A549 treated with RU486 at 1 μM for 4 hours (cell line): ENCODE results near the gene MINDY1. TPM values are rescaled to one million over a fixed set of nuclear protein-coding genes. Genes with fewer than 3 reads are reported as not detected.

Experiments used
- total RNA-seq: library from RNA; stranded (reverse); fragments of 200-300 nt; extraction: Qiagen RNA extraction; gene quantifications from 5 replicates; pipeline ENCODE4 v1.2.3, GENCODE V29; 2022; ENCODE audit warnings: low read depth

The MINDY1 gene, protein sequence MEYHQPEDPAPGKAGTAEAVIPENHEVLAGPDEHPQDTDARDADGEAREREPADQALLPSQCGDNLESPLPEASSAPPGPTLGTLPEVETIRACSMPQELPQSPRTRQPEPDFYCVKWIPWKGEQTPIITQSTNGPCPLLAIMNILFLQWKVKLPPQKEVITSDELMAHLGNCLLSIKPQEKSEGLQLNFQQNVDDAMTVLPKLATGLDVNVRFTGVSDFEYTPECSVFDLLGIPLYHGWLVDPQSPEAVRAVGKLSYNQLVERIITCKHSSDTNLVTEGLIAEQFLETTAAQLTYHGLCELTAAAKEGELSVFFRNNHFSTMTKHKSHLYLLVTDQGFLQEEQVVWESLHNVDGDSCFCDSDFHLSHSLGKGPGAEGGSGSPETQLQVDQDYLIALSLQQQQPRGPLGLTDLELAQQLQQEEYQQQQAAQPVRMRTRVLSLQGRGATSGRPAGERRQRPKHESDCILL
- 2.2 to 3.4 TPM (median 2.7 TPM) in 5 replicates for total RNA-seq

DNA sequence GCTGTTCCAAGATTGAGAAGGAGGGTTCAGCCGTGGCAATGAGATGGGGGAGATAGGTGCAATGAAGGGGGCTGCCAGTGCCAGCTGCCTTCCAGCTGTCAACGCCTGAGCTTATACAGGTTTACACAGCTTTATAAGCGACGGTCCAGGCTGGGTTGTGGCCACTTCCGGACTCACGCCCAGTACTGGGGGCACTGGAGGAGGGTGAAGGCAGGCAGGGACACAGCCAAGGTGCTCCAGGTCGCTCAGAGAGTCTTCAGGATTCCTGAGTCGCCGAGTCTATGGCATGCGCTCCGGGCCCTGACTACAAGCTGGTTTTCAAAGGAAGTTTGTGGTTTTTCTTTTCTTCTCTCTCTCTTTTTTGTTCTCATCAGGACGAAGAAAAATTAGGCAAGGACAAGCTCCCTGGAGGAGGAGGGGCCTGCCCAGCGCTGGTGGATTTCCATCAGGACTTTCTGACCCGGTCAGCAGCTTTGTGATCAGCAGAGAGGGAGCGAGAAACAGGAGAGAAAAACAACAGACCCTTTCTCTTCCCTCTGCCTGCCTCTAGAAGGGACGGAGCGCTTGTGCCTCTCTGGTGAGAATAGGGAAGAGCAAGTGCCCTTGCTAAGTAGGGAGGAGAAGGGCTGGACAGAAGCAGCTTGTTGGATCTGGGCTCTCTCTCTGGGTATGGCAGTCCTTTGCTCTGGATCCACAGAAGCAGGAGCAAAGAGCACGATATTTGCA is at the start of gene MINDY1:
TSS of gene MINDY1 (minus strand) at position 576 of the 726 bp plus-strand sequence. CDS start 4,285 bp downstream, outside the sequence.

DNA sequence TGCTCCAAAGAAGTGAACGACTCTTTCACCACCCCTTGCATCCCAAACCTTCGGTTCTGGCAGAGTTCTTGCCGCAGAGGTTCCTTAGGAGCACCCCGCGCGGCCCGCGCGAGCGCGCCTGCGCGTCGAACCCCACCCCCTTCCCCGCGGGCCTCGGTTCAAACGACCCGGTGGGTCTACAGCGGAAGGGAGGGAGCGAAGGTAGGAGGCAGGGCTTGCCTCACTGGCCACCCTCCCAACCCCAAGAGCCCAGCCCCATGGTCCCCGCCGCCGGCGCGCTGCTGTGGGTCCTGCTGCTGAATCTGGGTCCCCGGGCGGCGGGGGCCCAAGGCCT is 40.9 kb upstream of the MINDY1 start, which contains the start of gene C1orf56:
TSS of gene C1orf56 (plus strand) at position 161 of the 334 bp plus-strand sequence. CDS start at position 258, 97 bp downstream.

DNA sequence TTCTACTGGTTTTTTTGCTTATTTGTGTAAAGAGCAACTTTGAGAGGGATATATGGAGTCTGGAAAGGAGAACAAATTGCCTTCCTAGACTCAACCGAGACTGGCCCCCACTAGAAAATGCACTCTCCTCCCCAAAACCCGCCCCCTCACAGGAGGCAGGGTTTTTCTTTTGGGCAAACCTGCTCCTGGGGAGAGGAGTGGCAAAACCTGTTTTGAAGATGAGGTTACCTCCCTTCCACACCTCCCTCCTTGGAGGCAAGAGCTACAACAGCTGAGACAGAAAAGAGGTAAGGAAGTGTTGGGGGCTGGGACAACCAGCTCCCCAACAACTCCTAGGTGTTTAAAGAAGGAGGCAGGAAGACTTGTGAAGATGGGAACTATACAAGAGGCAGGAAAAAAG is 29.7 kb upstream of the MINDY1 start, which contains the start of gene BNIPL:
TSS of gene BNIPL (plus strand) at position 231 of the 400 bp plus-strand sequence. CDS start at position 371, 140 bp downstream.

DNA sequence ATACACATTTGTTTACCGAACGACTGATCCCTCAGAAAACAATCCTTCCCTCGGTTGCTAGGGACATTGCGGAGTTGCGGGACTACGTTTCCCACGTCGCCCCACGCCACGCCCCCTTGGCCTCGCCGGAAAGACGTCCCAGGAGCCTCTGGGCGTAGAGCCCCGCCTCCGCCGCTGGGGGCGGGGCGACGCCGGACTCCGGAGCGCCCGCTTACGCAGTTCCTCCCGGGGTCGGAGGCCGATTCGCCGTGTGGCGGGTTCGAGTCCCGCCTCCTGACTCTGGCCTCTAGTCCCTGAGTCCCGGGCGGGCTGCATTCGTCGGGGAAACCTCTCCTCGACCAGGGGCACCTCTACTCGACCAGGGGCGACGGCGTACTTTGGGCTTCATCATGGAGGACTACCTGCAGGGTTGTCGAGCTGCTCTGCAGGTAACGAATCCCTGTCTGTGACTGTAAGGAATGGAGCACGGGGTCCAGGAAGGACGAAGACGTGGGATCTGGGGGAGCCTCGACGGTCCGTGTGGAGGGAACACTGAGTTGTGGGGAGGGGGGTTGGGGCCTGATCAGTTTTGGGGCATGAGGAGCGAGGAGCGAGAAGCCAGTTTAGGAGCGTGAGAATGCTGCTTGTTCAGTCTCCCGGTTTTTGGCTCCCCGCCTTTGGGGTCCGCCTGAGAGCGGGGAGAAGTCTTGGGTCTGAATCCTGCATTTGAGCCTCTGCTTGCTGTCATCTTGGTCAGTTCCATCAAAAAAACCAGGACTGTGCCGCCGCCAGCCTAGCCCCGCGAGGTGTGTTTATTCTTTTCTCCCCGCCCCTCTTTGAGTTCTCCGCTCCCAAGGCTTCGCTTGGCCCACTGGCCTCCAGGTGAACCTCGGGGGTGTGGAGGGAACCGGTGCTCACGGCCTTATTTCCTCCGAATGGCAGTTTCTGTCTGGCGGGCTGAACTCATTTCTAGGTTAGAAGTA is 1.8 kb upstream of the MINDY1 start, which contains the start of gene PRUNE1:
TSS of gene PRUNE1 (plus strand) at position 206 of the 962 bp plus-strand sequence. CDS start at position 390, 184 bp downstream.

DNA sequence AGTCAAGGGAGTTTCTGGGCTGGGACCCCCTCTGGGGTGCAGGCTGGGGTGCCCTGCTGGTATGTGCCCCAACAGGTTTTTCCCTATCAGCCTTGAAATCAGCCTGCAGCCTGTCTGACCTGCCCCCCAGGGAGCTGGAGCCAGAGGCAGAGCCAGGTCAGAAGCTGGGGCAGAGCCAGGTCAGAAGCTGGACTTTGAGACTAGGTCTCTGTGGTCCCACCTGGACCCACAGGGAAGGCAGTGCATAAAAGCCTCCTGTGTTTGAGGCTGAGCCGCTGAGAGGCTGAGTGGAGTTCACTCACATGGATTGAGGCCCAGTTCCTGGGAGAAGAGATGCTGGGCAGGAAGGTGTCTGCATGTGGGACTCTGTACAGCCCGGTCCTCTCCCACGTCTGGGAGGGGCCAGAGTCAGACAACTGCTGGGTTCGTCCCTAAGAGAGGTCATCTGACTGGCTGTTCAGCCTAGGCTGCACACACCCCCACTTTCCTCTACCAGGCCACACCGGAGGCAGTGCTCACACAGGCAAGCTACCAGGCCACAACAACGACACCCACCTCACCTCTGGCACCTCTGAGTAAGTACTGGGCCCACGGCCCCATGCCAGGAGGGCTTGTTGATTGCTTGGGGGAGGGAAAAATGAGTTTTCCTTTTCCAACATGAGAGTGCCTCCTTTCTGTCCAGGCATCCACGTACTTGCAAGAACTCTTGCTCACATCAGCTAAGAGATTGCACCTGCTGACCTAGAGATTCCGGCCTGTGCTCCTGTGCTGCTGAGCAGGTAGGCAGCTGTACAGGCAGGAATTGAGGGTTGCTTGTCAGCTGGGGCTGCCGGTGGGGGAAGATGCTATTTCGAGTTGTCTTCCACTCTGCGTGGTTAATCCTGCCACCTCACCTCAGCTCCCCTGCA is 24.6 kb downstream of the MINDY1 start, which contains the start of gene ANXA9:
TSS of gene ANXA9 (plus strand) at position 488 of the 908 bp plus-strand sequence. CDS start 814 bp downstream, outside the sequence.

DNA sequence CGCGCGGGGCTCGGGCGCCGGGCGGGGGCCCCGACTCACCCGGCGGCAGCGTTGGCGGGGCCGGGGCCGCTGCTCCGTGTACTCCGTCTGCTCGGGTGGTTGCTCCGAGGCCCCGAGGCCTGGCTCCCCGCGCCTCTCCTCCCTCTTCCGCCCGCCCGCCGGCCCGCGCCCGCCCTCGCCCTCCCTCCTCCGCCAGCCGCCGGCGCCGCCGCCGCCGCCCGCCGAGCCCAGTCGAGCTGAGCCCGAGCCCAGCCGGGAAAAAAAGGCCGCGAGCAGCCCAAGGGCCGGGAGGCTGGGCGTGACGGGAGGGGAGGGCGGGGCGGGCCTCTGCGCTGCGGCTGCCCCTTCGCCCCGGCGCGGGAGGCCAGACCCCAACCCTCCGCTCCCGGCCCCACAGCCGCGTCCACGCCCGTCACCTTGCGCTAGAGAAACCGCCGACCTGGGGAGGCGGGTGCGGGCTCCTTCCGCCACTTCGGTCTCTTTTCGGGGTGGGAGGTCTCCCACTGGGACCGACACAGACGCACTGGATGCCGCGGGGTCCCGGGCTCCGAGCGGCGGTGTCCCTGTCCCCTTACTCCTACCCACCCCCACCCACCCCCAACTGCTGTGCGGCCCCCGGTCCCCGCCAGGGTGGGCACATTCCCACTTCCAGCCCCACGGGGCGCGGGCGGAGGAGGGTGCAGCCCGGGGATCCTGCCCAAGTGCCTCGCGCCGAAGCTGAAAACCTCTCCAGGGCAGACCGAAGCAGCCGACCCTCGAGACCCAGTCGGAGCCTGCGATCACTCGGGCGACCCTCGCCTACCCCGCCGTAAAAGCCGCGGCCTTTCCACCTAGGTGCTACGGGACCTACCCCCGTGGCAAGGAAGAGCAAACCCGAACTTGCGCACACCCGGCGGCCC is 31.9 kb downstream of the MINDY1 start, which contains the start of gene CERS2:
TSS of gene CERS2 (minus strand) at position 256 of the 899 bp plus-strand sequence. CDS start 5,745 bp downstream, outside the sequence.

Other genes with a start within 250 kb of the MINDY1 start
- gene CTSS, start 241.1 kb downstream of the MINDY1 start, total RNA-seq = 13.6 to 20.4 TPM (median 19.9 TPM) in 5 replicates
- 1.3 to 2.3 TPM (median 1.5 TPM) in 5 replicates for gene CTSK, start 198.6 kb downstream of the MINDY1 start, total RNA-seq
- gene ARNT, start 130.3 kb downstream of the MINDY1 start, total RNA-seq = 10.7 to 12.2 TPM (median 12.0 TPM) in 5 replicates
- gene CTXND2, start 119.8 kb downstream of the MINDY1 start, total RNA-seq = not detected in 5 replicates
- gene SETDB1, start 80.5 kb downstream of the MINDY1 start, total RNA-seq = 22.7 to 28.1 TPM (median 23.0 TPM) in 5 replicates
- 240 to 250 TPM (median 247 TPM) in 5 replicates for gene CERS2, start 32.1 kb downstream of the MINDY1 start, total RNA-seq
- gene ANXA9, start 24.6 kb downstream of the MINDY1 start, total RNA-seq = 0.54 to 1.3 TPM (median 0.70 TPM) in 5 replicates
- gene PRUNE1, start 1.5 kb upstream of the MINDY1 start, total RNA-seq = 11.4 to 16.9 TPM (median 14.9 TPM) in 5 replicates
- 0.06 to 0.20 TPM (median 0.13 TPM) in 4 of 5 replicates, not detected in the other for gene BNIPL, start 29.7 kb upstream of the MINDY1 start, total RNA-seq
- gene C1orf56, start 40.8 kb upstream of the MINDY1 start, total RNA-seq = 4.7 to 8.8 TPM (median 7.3 TPM) in 5 replicates
- gene CDC42SE1, start 52.7 kb upstream of the MINDY1 start, total RNA-seq = 70.2 to 82.4 TPM (median 75.5 TPM) in 5 replicates
- gene MLLT11, start 53.5 kb upstream of the MINDY1 start, total RNA-seq = 10.3 to 19.6 TPM (median 18.6 TPM) in 5 replicates
- 3.3 to 3.8 TPM (median 3.4 TPM) in 5 replicates for gene GABPB2, start 63.9 kb upstream of the MINDY1 start, total RNA-seq
- 1.1 to 1.6 TPM (median 1.3 TPM) in 5 replicates for gene SEMA6C, start 139.7 kb upstream of the MINDY1 start, total RNA-seq
- gene TNFAIP8L2, start 149.7 kb upstream of the MINDY1 start, total RNA-seq = not detected in 5 replicates
- gene LYSMD1, start 159.0 kb upstream of the MINDY1 start, total RNA-seq = 5.7 to 9.4 TPM (median 6.1 TPM) in 5 replicates
- 43.6 to 49.9 TPM (median 48.2 TPM) in 5 replicates for gene SCNM1, start 159.2 kb upstream of the MINDY1 start, total RNA-seq
- gene TMOD4, start 169.1 kb upstream of the MINDY1 start, total RNA-seq = 0.29 TPM in 1 of 5 replicates, not detected in the others
- gene VPS72, start 183.3 kb upstream of the MINDY1 start, total RNA-seq = 44.9 to 58.1 TPM (median 45.6 TPM) in 5 replicates
- gene PIP5K1A, start 191.7 kb upstream of the MINDY1 start, total RNA-seq = 42.5 to 53.0 TPM (median 43.5 TPM) in 5 replicates
- 161 to 222 TPM (median 192 TPM) in 5 replicates for gene PSMD4, start 247.8 kb upstream of the MINDY1 start, total RNA-seq